Nephron progenitor cell (in vitro differentiated cells): ENCODE measurements around the gene BLNK.
"Not testable (repeated sequence)": the region's sequence is repeated elsewhere in the genome, so short reads cannot be mapped to it uniquely, and the experiment has no call there.

ENCODE experiments used
- DNase-seq: peaks from one replicate; pipeline ENCODE4 v3.0.0; 2021
- H3K27ac Mint-ChIP-seq: 2 replicates; pipeline ENCODE4 v1.8.0; 2021; ENCODE audit warnings: mild to moderate bottlenecking, moderate library complexity, mixed read lengths
- H3K27me3 Mint-ChIP-seq: 2 replicates; pipeline ENCODE4 v1.8.0; 2021; ENCODE audit warnings: mild to moderate bottlenecking, low read depth, mixed read lengths; ENCODE audit not compliant: poor library complexity
- H3K36me3 Mint-ChIP-seq: 2 replicates; pipeline ENCODE4 v1.8.0; 2021; ENCODE audit warnings: low read depth, mixed read lengths
- H3K4me1 Mint-ChIP-seq: 2 replicates; pipeline ENCODE4 v1.8.0; 2021; ENCODE audit warnings: mixed read lengths
- H3K4me3 Mint-ChIP-seq: 2 replicates; pipeline ENCODE4 v1.8.0; 2021; ENCODE audit warnings: mild to moderate bottlenecking, moderate library complexity, mixed read lengths
- H3K9me3 Mint-ChIP-seq: 2 replicates; pipeline ENCODE4 v1.8.0; 2021; ENCODE audit warnings: mild to moderate bottlenecking, moderate library complexity, mixed read lengths
- TF ChIP-seq, protein P1 (sequence below): fragments of 200-600 bp; sonication (generic); IDR thresholded peaks from 2 replicates; pipeline ENCODE4 v1.5.0; 2021; ENCODE audit warnings: antibody characterized with exemption

BLNK gene

DNA sequence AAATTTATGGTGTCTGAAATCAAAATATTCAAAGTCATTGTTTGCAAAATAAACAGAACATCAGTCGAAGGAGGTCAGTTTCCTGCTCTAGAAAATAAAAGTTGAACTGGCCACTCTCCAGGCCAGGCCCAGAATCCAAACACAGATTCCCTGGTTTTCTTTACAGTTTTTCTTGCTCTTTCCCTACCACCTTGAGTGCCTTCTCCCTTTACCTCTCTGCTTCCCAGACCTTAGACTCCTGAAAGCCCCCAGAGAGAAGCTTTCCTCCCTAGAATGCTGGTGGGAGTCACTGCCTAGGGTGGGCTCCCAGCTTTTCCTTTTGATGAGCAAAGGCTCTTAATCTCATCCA, 38.9 kb upstream of the BLNK start:
- H3K4me3 Mint-ChIP-seq: no peak overlapping the region

DNA sequence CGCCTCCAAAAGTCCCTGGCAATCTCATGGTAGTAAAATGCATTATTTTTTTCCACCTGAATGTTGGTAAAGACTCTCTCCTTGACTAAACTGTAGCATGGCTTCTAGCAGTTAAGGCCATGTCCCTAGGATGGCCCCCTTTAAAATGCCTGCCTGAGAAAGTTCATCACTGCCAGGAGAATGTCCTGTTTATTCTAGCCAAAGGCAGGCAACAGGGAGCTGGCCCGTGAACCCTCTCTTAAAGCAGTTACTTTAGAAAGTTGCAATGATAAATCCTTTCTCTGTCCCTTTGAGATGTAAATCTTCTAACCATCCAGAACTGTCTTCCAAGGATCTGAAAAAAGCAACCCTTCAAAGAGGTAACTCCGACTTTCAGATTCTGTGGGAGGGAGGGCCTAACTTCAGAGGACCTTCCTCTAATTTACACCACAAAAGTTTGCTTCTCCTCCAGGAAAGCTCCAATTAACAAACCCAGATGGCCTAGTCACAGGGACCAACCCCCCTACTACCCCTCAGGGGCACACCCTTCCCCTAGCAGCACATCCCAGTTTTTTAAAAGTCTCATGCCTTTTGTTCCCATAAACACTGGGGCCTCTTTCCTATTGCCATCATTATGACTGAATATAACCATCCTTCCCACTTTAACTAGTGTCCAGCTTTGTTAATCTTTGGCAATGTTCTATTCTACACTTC, 38.4 kb upstream of the BLNK start:
- Mint-ChIP-seq H3K36me3 (no peaks in the 10 kb centered on the region), H3K27me3 (no peaks in the 10 kb centered on the region), H3K4me3 (peak overlapping the region; percentile 19), H3K27ac (peak overlapping the region; percentile 99), H3K4me1 (peaks cover 40% of the 10 kb centered on the region), H3K9me3 (no peaks in the 10 kb centered on the region)
- no peak for DNase-seq
- TF ChIP-seq, protein P1, sequence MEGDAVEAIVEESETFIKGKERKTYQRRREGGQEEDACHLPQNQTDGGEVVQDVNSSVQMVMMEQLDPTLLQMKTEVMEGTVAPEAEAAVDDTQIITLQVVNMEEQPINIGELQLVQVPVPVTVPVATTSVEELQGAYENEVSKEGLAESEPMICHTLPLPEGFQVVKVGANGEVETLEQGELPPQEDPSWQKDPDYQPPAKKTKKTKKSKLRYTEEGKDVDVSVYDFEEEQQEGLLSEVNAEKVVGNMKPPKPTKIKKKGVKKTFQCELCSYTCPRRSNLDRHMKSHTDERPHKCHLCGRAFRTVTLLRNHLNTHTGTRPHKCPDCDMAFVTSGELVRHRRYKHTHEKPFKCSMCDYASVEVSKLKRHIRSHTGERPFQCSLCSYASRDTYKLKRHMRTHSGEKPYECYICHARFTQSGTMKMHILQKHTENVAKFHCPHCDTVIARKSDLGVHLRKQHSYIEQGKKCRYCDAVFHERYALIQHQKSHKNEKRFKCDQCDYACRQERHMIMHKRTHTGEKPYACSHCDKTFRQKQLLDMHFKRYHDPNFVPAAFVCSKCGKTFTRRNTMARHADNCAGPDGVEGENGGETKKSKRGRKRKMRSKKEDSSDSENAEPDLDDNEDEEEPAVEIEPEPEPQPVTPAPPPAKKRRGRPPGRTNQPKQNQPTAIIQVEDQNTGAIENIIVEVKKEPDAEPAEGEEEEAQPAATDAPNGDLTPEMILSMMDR: no peak

More for the DNA sequence above, 38.9 kb upstream of the BLNK start:
- Mint-ChIP-seq H3K27me3 (no peaks in the 10 kb centered on the region), H3K36me3 (no peaks in the 10 kb centered on the region), H3K9me3 (no peaks in the 10 kb centered on the region), H3K27ac (peak overlapping the region; percentile 99), H3K4me1 (peaks cover 40% of the 10 kb centered on the region)
- DNase-seq: no peak
- TF ChIP-seq, protein P1: no peak

DNA sequence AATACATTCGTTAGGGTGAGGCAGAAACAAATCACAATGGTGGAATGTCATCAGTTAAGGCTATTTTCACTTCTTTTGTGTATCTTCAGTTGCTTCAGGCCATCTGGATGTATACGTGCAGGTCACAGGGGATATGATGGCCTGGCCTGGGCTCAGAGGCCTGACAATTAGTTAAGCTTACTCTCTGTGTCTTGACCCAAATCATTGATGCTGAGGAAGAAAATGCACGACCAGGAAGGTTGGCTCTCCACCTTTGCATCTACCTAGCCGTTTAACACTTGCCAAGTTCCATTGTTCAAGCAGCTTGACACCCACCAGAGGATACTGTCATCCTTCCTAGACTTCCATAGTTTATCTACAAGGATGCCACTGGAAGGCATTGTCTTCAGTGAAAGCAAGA, 37.5 kb upstream of the BLNK start:
- not testable (repeated sequence) for H3K36me3 Mint-ChIP-seq, H3K4me3 Mint-ChIP-seq, H3K9me3 Mint-ChIP-seq, DNase-seq, H3K27me3 Mint-ChIP-seq
- peaks cover 40% of the 10 kb centered on the region for H3K4me1 Mint-ChIP-seq
- peak overlapping the region; percentile 64 for H3K27ac Mint-ChIP-seq

DNA sequence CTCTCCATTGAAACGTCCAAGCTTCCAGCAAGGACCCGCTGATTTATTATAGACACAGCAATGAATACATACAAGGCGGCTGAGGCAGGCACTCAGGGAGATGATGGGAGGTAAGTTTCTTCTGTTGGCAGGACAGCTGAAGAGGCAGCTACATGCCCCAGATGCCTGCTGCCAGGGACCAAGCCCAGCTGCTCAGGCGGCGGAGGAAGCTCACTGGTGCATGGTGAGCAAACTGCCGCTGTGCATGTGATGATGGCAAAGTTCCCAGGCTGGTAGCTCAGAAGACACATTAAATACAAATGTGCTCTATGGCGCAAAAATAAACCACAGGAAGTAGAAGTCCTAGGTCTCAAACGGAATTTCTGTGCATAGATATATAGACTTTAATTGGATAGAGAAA, 35.1 kb upstream of the BLNK start:
- H3K4me3 Mint-ChIP-seq: no peak overlapping the region
- H3K27ac Mint-ChIP-seq: no peak overlapping the region
- TF ChIP-seq, protein P1: no peak
- H3K36me3 Mint-ChIP-seq: no peaks in the 10 kb centered on the region
- H3K27me3 Mint-ChIP-seq: no peaks in the 10 kb centered on the region
- H3K4me1 Mint-ChIP-seq: peaks cover 47% of the 10 kb centered on the region
- DNase-seq: no peak
- no peaks in the 10 kb centered on the region for H3K9me3 Mint-ChIP-seq

DNA sequence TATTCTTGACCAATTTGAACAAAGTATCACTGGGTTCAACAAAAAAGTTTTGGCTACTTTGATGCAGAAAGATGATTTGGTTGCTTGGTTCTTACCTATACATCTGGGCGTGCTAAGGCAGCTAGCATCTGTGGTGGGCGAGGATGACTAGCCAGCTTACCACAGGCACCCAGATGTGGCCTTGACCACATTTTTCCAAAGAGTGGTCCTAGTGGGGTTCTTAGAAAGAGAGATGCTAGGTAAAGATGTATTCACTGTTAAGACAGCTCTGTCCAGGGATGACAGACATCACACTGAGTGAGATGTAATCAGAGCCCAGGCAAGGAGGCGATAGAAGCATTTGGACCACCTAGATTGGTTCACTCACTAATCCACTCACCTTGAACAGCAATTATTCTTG, 33.6 kb upstream of the BLNK start:
- H3K9me3 Mint-ChIP-seq: no peaks in the 10 kb centered on the region

DNA sequence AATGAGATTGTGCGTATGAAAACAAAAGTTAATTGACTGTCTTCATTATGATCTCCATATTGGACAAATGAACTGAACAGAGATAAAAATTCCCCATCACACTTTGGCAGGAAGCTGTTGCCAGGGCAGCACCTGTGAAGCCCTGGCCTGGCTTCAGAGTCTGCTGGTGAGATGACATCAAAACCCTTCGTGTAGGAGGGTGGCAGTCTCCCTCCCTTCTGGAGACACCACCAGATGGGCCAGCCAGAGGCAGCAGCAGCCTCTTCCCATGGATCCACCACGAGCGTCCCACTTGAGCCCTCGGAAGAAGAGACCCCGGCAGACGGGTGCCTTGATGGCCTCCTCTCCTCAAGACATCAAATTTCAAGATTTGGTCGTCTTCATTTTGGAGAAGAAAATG, 32.9 kb upstream of the BLNK start, which contains the start of gene DNTT:
TSS of gene DNTT (plus strand) at position 205 of the 400 bp plus-strand sequence. CDS start at position 269, 64 bp downstream.
- no peak within 1 kb of the TSS for H3K27ac Mint-ChIP-seq
- H3K4me1 Mint-ChIP-seq: peaks cover 44% of the 10 kb centered on the region
- DNase-seq: no peak
- H3K9me3 Mint-ChIP-seq: no peaks in the 10 kb centered on the region
- no peak within 1 kb of the TSS for H3K4me3 Mint-ChIP-seq
- no peaks in the 10 kb centered on the region for H3K36me3 Mint-ChIP-seq
- TF ChIP-seq, protein P1: no peak
- H3K27me3 Mint-ChIP-seq: no peaks in the 10 kb centered on the region

More for the DNA sequence above, 33.6 kb upstream of the BLNK start:
- DNase-seq: no peak
- Mint-ChIP-seq H3K27ac (no peak overlapping the region), H3K36me3 (no peaks in the 10 kb centered on the region), H3K4me1 (peaks cover 52% of the 10 kb centered on the region), H3K4me3 (no peak overlapping the region), H3K27me3 (no peaks in the 10 kb centered on the region)
- TF ChIP-seq, protein P1: no peak
